GM12872 (cell line): ENCODE data around the gene PRAMEF12.

ENCODE experiments used
- CTCF ChIP-seq: IDR thresholded peaks from 3 replicates; pipeline ENCODE4 v1.5.1; 2011; ENCODE audit warnings: low read depth, mild to moderate bottlenecking, low read length, moderate library complexity; ENCODE audit not compliant: insufficient read depth

PRAMEF12 gene

GRCh38 chr1:12745126-12745991 lies 28.2 kb upstream of the PRAMEF12 start:
- no peak for TF ChIP-seq CTCF

- no peak for TF ChIP-seq CTCF
Measured at GRCh38 chr1:12745992-12746323, 27.6 kb upstream of the PRAMEF12 start, which contains the start of gene CFAP107. Gene CFAP107, plus strand, starts transcription at chr1:12746200. Its CDS starts 231 bp downstream, at chr1:12746431.

GRCh38 chr1:12748778-12749355 lies 24.7 kb upstream of the PRAMEF12 start:
- no peak for TF ChIP-seq CTCF

GRCh38 chr1:12754738-12755137 lies 18.8 kb upstream of the PRAMEF12 start:
- TF ChIP-seq CTCF: no peak

GRCh38 chr1:12756273-12756672 lies 17.3 kb upstream of the PRAMEF12 start:
- no peak for TF ChIP-seq CTCF

GRCh38 chr1:12756768-12757413 lies 16.6 kb upstream of the PRAMEF12 start:
- TF ChIP-seq CTCF: no peak

GRCh38 chr1:12757836-12758235 lies 15.7 kb upstream of the PRAMEF12 start:
- TF ChIP-seq CTCF: no peak
